Measurements from ENCODE around the gene SCGB3A2. TPM values are rescaled to one million over a fixed set of nuclear protein-coding genes. Genes with fewer than 3 reads are reported as not detected.

The SCGB3A2 gene
- polyA plus RNA-seq, 1 experiment, result not detected

DNA sequence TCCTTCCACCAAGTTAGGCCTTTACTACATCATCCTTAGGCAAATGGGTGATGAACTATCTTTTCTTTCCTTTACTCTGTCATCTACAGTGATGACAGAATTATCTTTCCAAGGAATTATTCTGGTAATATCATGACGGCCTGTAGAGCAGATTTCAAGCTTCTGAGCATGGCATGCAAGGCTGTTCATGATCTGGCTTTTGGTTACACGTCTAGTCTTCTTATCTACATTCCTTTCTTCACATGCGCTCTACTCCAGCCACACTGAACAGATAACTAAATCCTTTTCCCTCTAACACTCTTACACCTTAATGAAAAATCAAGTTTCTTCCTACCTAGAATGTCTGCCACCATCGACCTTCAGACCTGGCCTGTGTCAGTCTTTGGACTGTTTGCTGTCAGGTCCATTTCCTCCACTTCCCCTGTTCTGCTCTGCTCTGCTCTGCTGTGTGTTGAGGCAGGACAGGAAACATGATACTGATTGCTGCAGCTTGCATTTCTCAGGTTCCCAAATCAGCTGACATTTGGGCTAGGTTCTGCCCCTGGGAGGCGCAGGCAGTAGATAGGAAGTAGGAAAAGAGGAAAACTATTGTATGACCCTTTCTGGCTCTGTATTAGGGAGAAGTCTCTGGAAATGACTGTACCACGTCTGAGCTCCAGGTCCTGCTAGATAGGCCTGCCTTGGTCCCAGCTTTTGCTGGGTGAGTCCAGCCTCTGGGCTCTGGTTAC, 4.2 kb downstream of the SCGB3A2 start:
- DNase-seq (ENCODE audit: low read depth), result no peak
- Histone ChIP-seq H3K4me3 (ENCODE audit: low read depth, low read length) (no peak overlapping the region), H3K36me3 (ENCODE audit: control insufficient read depth, insufficient read depth, low read length) (no peaks in the 10 kb centered on the region), H3K27me3 (ENCODE audit: control insufficient read depth, insufficient read depth, low read length) (no peaks in the 10 kb centered on the region)
- CTCF ChIA-PET, result interaction anchor here (0.6 to 1.2 kb wide), 3 partner anchors 10 to 803 kb away, joined by 3 to 4 read pairs (median 3); no protein-coding TSS in a partner anchor
- TF ChIP-seq, protein P1, sequence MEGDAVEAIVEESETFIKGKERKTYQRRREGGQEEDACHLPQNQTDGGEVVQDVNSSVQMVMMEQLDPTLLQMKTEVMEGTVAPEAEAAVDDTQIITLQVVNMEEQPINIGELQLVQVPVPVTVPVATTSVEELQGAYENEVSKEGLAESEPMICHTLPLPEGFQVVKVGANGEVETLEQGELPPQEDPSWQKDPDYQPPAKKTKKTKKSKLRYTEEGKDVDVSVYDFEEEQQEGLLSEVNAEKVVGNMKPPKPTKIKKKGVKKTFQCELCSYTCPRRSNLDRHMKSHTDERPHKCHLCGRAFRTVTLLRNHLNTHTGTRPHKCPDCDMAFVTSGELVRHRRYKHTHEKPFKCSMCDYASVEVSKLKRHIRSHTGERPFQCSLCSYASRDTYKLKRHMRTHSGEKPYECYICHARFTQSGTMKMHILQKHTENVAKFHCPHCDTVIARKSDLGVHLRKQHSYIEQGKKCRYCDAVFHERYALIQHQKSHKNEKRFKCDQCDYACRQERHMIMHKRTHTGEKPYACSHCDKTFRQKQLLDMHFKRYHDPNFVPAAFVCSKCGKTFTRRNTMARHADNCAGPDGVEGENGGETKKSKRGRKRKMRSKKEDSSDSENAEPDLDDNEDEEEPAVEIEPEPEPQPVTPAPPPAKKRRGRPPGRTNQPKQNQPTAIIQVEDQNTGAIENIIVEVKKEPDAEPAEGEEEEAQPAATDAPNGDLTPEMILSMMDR (IDR thresholded peaks at IDR 0.05; ENCODE audit: insufficient read depth, low read depth, low read length), result no peak
- POLR2A ChIA-PET, result no interaction called here

DNA sequence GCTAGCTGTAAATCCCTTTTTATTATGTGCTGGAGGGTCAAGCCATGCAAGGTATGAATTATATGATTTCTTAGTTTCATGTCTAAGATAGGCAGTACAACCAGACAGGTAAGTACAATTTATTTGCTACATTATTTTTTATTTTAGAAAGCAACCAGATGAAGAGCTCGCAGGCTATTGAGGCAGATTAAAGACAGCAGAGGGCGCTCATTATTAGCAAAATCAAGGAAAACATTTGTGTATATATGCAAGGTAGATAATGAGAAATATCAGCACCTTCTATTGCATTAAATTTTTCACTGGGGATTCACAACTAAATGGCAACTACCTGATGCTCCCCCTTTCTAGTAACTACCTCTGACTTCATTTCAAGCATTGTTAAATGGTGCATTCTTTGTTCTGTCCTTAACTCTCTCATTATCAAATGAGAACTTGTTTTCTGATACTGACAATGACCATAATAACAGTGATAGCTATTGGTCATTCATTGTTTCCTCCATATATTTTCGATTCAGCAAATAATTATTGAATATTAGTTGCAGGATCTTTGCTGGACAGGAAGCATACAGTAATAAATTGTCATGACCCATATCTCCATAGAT, 8.6 kb downstream of the SCGB3A2 start:
- ChIA-PET CTCF (interaction anchor here (1.3 kb wide), 1 partner anchor 47 kb away, joined by 4 read pairs; no protein-coding TSS in a partner anchor), POLR2A (no interaction called here)
- Histone ChIP-seq H3K4me3 (ENCODE audit: low read depth, low read length) (no peak overlapping the region), H3K36me3 (ENCODE audit: control insufficient read depth, insufficient read depth, low read length) (no peaks in the 10 kb centered on the region), H3K27me3 (ENCODE audit: control insufficient read depth, insufficient read depth, low read length) (no peaks in the 10 kb centered on the region)
- DNase-seq (ENCODE audit: low read depth), result no peak
- TF ChIP-seq, protein P1 (IDR thresholded peaks at IDR 0.05; ENCODE audit: insufficient read depth, low read depth, low read length), result peak; percentile 33; the same call in 1 of the 2 replicates

DNA sequence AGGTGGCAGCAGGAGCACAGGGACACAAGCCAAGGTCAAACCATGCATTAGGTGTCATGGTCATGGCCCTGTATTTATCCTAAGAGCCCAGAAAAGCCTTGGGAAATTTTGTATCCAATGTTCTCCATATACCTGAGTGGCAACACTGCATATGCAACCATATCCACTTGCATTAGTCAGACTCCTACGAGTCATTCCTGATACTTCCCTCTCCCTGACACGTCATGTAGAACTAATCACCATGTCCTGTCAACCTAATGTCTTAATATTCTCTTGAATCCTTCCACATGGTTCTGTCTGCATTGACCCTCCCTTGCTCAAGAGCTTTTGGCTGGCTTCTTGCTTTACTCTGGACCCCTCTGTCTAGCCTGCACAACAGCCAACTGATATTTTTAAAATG, 9.4 kb downstream of the SCGB3A2 start:
- TF ChIP-seq, protein P1 (IDR thresholded peaks at IDR 0.05; ENCODE audit: insufficient read depth, low read depth, low read length), result no peak
- ChIA-PET POLR2A (no interaction called here), CTCF (interaction anchor here (1.2 to 1.3 kb wide), 2 partner anchors 47 kb away, joined by 4 read pairs; no protein-coding TSS in a partner anchor)
- no peak overlapping the region for H3K4me3 ChIP-seq (ENCODE audit: low read depth, low read length)
- no peaks in the 10 kb centered on the region for H3K27me3 ChIP-seq (ENCODE audit: control insufficient read depth, insufficient read depth, low read length)
- no peaks in the 10 kb centered on the region for H3K36me3 ChIP-seq (ENCODE audit: control insufficient read depth, insufficient read depth, low read length)
- no peak for DNase-seq (ENCODE audit: low read depth)

DNA sequence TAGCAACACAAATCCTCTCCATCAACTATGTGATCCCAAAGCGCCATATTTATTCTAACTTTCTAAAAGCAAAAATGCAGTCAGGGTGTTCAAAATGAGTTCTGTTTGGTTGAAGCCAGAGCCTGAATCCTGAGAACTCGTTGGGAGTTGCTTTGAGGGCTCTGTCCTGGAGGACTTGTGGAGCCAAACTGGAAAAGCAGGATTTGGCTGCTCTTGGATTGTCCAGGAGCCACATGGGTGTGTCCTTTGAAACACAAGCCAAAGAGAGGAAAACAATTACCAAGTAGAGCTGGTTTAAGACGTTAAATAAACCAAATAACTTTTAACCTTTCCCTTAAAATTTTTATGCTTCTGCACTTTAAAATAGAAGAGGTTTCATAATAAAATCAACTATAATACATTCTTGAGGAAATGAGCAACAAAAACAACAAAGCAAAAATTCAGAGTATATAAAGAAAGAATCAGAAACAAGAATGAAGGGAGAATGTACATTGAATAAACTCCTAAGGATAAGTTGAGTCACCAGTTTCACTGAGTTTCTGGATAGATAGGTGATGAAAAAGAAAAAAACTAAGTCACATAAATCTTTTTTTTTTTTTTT, 14.3 kb downstream of the SCGB3A2 start:
- ChIA-PET POLR2A (interaction anchor here (0.6 kb wide), 1 partner anchor 12 kb away, joined by 8 read pairs; no protein-coding TSS in a partner anchor), CTCF (interaction anchor here (0.9 kb wide), 1 partner anchor 9 kb away, joined by 4 read pairs; no protein-coding TSS in a partner anchor)
- Histone ChIP-seq H3K4me3 (ENCODE audit: low read depth, low read length) (no peak overlapping the region), H3K27me3 (ENCODE audit: control insufficient read depth, insufficient read depth, low read length) (no peaks in the 10 kb centered on the region), H3K36me3 (ENCODE audit: control insufficient read depth, insufficient read depth, low read length) (no peaks in the 10 kb centered on the region)
- TF ChIP-seq, protein P1 (IDR thresholded peaks at IDR 0.05; ENCODE audit: insufficient read depth, low read depth, low read length), result no peak
- no peak for DNase-seq (ENCODE audit: low read depth)

DNA sequence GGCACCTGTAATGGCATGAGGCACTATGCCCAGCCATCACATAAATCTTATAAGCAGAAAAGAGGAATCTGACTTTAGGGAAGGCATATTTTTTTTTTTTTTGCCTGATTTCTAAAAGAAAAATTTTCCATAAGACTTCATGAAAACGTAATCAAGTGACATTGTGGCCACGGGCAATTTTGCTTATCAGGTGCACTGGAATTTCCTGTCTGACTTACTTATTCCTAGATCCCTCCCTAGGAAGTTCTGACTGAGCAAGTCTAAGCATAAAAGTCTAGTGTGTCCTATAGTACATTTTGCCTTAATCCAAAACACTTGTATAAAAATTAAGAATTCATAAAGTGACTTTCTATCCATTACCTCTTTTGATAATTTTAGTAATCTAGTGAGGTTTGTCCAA, 15.3 kb downstream of the SCGB3A2 start:
- DNase-seq (ENCODE audit: low read depth), result no peak
- Histone ChIP-seq H3K4me3 (ENCODE audit: low read depth, low read length) (no peak overlapping the region), H3K36me3 (ENCODE audit: control insufficient read depth, insufficient read depth, low read length) (no peaks in the 10 kb centered on the region), H3K27me3 (ENCODE audit: control insufficient read depth, insufficient read depth, low read length) (no peaks in the 10 kb centered on the region)
- ChIA-PET POLR2A (no interaction called here), CTCF (interaction anchor here (1.0 kb wide), 1 partner anchor 11 kb away, joined by 3 read pairs; no protein-coding TSS in a partner anchor)
- TF ChIP-seq, protein P1 (IDR thresholded peaks at IDR 0.05; ENCODE audit: insufficient read depth, low read depth, low read length), result no peak
